IMR-90 (cell line): ENCODE measurements around the gene DUOX1. TPM values are rescaled to one million over a fixed set of nuclear protein-coding genes. Genes with fewer than 3 reads are reported as not detected.

Experiments
- ATAC-seq: fragments of 200-7000 bp; cut with Tn5 transposase; 2 replicates; pipeline ENCODE4 v1.9.1; 2020; ENCODE audit warnings: low read depth, mild to moderate bottlenecking, moderate library complexity
- BruUV-seq: library from RNA; stranded (reverse); fragments of 400-500 nt; replicated peaks from 2 replicates; lab custom pipeline; 2021; lab: Mats Ljungman, UMichigan
- CTCF ChIA-PET: fragments of 300-600 bp; formaldehyde crosslinking; extraction: SDS; loops from one replicate; lab custom pipeline; 2021; ENCODE audit warnings: antibody characterized with exemption; lab: Yijun Ruan, JAX
- POLR2A ChIA-PET: fragments of 300-600 bp; sonication (Branson Sonifier 250); formaldehyde crosslinking; loops from one replicate; lab custom pipeline; 2022; ENCODE audit warnings: antibody characterized with exemption; ENCODE audit not compliant: unreplicated experiment; lab: Charles Lee
- DNase-seq: peaks from one replicate; pipeline ENCODE4 v3.0.0; 2013
- H2AFZ ChIP-seq: replicated peaks from 2 replicates; pipeline ENCODE3; 2013; ENCODE audit warnings: low read length, mild to moderate bottlenecking; ENCODE audit not compliant: poor library complexity
- H2AK5ac ChIP-seq: 2 replicates; pipeline ENCODE4 v1.6.1; 2013; ENCODE audit warnings: low read depth, low read length, inconsistent platforms
- H2AK9ac ChIP-seq: replicated peaks from 2 replicates; pipeline ENCODE3; 2013; ENCODE audit warnings: mild to moderate bottlenecking, low read depth, low read length, moderate library complexity; ENCODE audit not compliant: poor library complexity
- H2BK120ac ChIP-seq: 2 replicates; pipeline ENCODE4 v1.6.1; 2013; ENCODE audit warnings: low read depth, low read length, inconsistent platforms
- H2BK15ac ChIP-seq: 3 replicates; pipeline ENCODE4 v1.6.1; 2013; ENCODE audit warnings: low read depth, low read length, inconsistent platforms
- H2BK20ac ChIP-seq: 2 replicates; pipeline ENCODE4 v1.6.1; 2013; ENCODE audit warnings: low read depth, mild to moderate bottlenecking, inconsistent platforms, low read length, moderate library complexity
- H2BK5ac ChIP-seq: 2 replicates; pipeline ENCODE4 v1.6.1; 2013; ENCODE audit warnings: mild to moderate bottlenecking, low read depth, low read length, inconsistent platforms; ENCODE audit not compliant: poor library complexity, severe bottlenecking
- H3K14ac ChIP-seq: replicated peaks from 2 replicates; pipeline ENCODE4 v1.6.1; 2013; ENCODE audit warnings: low read depth, low read length, inconsistent platforms
- H3K18ac ChIP-seq: 2 replicates; pipeline ENCODE4 v1.6.1; 2013; ENCODE audit warnings: low read depth, low read length, control low read depth
- H3K23ac ChIP-seq: 2 replicates; pipeline ENCODE4 v1.6.1; 2013; ENCODE audit warnings: low read depth, low read length, inconsistent platforms
- H3K27ac ChIP-seq: 2 replicates; pipeline ENCODE4 v1.5.1; 2013; ENCODE audit warnings: mild to moderate bottlenecking, control low read depth, low read length; ENCODE audit not compliant: insufficient read depth
- H3K27me3 ChIP-seq: 2 replicates; pipeline ENCODE4 v1.6.1; 2013; ENCODE audit warnings: low read length; ENCODE audit not compliant: control insufficient read depth, insufficient read depth
- H3K36me3 ChIP-seq: 2 replicates; pipeline ENCODE4 v1.6.1; 2013; ENCODE audit warnings: low read length, mixed read lengths; ENCODE audit not compliant: control insufficient read depth, insufficient read depth
- H3K4ac ChIP-seq: 2 replicates; pipeline ENCODE4 v1.6.1; 2013; ENCODE audit warnings: low read depth, low read length, inconsistent platforms
- H3K4me1 ChIP-seq: 2 replicates; pipeline ENCODE4 v1.6.1; 2013; ENCODE audit warnings: low read length, mixed read lengths; ENCODE audit not compliant: control insufficient read depth, insufficient read depth
- H3K4me2 ChIP-seq: 2 replicates; pipeline ENCODE4 v1.6.1; 2013; ENCODE audit warnings: low read depth, mild to moderate bottlenecking, control low read depth, low read length, moderate library complexity
- H3K4me3 ChIP-seq: 2 replicates; pipeline ENCODE4 v1.5.1; 2013; ENCODE audit warnings: low read depth, mild to moderate bottlenecking, control low read depth, low read length, moderate library complexity; ENCODE audit not compliant: insufficient read depth
- H3K56ac ChIP-seq: 2 replicates; pipeline ENCODE4 v1.6.1; 2013; ENCODE audit warnings: low read length, inconsistent platforms; ENCODE audit not compliant: insufficient read depth; ENCODE audit errors: extremely low read depth
- H3K79me1 ChIP-seq, 2 experiments: 2 replicates each; pipeline ENCODE4 v1.6.1; 2013; ENCODE audit warnings: low read length in 2 of 2, inconsistent platforms in 1 of 2, low read depth in 1 of 2
- H3K9ac ChIP-seq: 2 replicates; pipeline ENCODE4 v1.6.1; 2013; ENCODE audit warnings: low read depth, low read length, control low read depth
- H3K9me1 ChIP-seq: 2 replicates; pipeline ENCODE4 v1.6.1; 2013; ENCODE audit warnings: low read length, inconsistent platforms; ENCODE audit not compliant: insufficient read depth
- H3K9me3 ChIP-seq: 2 replicates; pipeline ENCODE4 v1.6.1; 2013; ENCODE audit warnings: low read length; ENCODE audit not compliant: control insufficient read depth, insufficient read depth
- H4K20me1 ChIP-seq: 2 replicates; pipeline ENCODE4 v1.6.1; 2013; ENCODE audit warnings: low read length, inconsistent platforms; ENCODE audit not compliant: insufficient read depth
- H4K5ac ChIP-seq: 2 replicates; pipeline ENCODE4 v1.6.1; 2013; ENCODE audit warnings: mild to moderate bottlenecking, low read depth, low read length, control low read depth
- H4K8ac ChIP-seq, 2 experiments: 2 replicates each; pipeline ENCODE4 v1.6.1; 2013; ENCODE audit warnings: low read depth in 2 of 2, low read length in 2 of 2, control low read depth in 1 of 2, inconsistent platforms in 1 of 2
- H4K91ac ChIP-seq: 2 replicates; pipeline ENCODE4 v1.6.1; 2013; ENCODE audit warnings: low read depth, low read length, inconsistent platforms; ENCODE audit not compliant: insufficient read depth
- BHLHE40 ChIP-seq: fragments of 150-350 bp; IDR thresholded peaks from 2 replicates; pipeline ENCODE4 v1.6.1; 2016; ENCODE audit warnings: mild to moderate bottlenecking, low read depth, low read length
- CTCF ChIP-seq: conservative IDR thresholded peaks from 2 replicates; pipeline ENCODE4 v1.5.1; 2012; ENCODE audit warnings: mild to moderate bottlenecking, low read depth, low read length, improper control_type of control experiment
- ELK1 ChIP-seq: fragments of 150-350 bp; IDR thresholded peaks from 2 replicates; pipeline ENCODE4 v1.6.1; 2016; ENCODE audit warnings: low read depth, mild to moderate bottlenecking, low read length, moderate library complexity, borderline replicate concordance
- RAD21 ChIP-seq: IDR thresholded peaks from 2 replicates; pipeline ENCODE4 v1.6.1; 2012; ENCODE audit warnings: low read length, improper control_type of control experiment
- WGBS, 2 experiments: methylation state at CpG; one replicate each; pipeline versions ENCODE4 v1.1.5 to v1.1.7; 2013; ENCODE audit warnings: missing lambda C conversion rate in 2 of 2; ENCODE audit not compliant: insufficient read length in 1 of 2; ENCODE audit errors: extremely low coverage in 2 of 2; 5-methylcytosine and 5-hydroxymethylcytosine counted together
- dilution Hi-C: fragments of 300-500 bp; cut with HindIII; formaldehyde crosslinking; loops from one replicate; pipeline ENCODE4 v1.14.3; 2018; ENCODE audit warnings: low sequenced_read_pairs; ENCODE audit not compliant: unreplicated experiment
- in situ Hi-C: fragments of 300-500 bp; cut with MboI; formaldehyde crosslinking; loops from 3 replicates; pipeline ENCODE4 v1.14.3; 2019; ENCODE audit warnings: low sequenced_read_pairs, inconsistent platforms, mixed read lengths
- intact Hi-C: fragments of 100-400 bp; cut with micrococcal nuclease; formaldehyde crosslinking; loops from 2 replicates; pipeline ENCODE4 v1.10.0; 2022
- polyA plus RNA-seq, 3 experiments: library from polyadenylated mRNA; depleted of rRNA; stranded (reverse); fragments of >200 nt; gene quantifications; 2 replicates each; pipeline ENCODE4 v1.2.3, GENCODE V29; 2012; ENCODE audit warnings: low replicate concordance in 1 of 3
- total RNA-seq: library from RNA; depleted of rRNA; stranded (reverse); fragments of >200 nt; gene quantifications from 2 replicates; pipeline ENCODE4 v1.2.3, GENCODE V29; 2012

The DUOX1 gene
- total and polyA plus RNA-seq, 2 of the 4 experiments (the other 2 are of a cell fraction), result not detected

GRCh38 chr15:45186771-45187577 is 57.2 kb downstream of the DUOX1 start (continued):
- TF ChIP-seq ELK1 (no peak), BHLHE40 (no peak)

GRCh38 chr15:45187578-45187893 is 57.7 kb downstream of the DUOX1 start:
- in situ Hi-C loops (loop anchor here (25.0 kb wide), 1 partner anchor 425 kb away; no protein-coding TSS in a partner anchor), dilution Hi-C loops (no loop called here), intact Hi-C loops (no loop called here)
- Histone ChIP-seq H3K9me3 (no peaks in the 10 kb centered on the region), H2BK120ac (no peak overlapping the region), H3K4ac (no peak overlapping the region), H4K8ac (no peak overlapping the region), H2BK20ac (no peak overlapping the region), H3K23ac (no peak overlapping the region), H3K14ac (no peak overlapping the region), H3K4me1 (peaks cover 8% of the 10 kb centered on the region), H3K36me3 (no peaks in the 10 kb centered on the region), H3K9me1 (peaks cover 12% of the 10 kb centered on the region; the same call in 1 of the 2 replicates), H4K5ac (no peak overlapping the region), H2AK5ac (no peak overlapping the region), H2AFZ (peak overlapping the region; percentile 64), H3K4me3 (peak overlapping the region; percentile 68), H4K91ac (no peak overlapping the region), H3K27ac (no peak overlapping the region), H3K4me2 (no peak overlapping the region; the same call in 1 of the 2 replicates), H3K18ac (no peak overlapping the region), H2BK15ac (no peak overlapping the region), H3K79me1 (no peaks in the 10 kb centered on the region), H3K27me3 (peaks cover 10% of the 10 kb centered on the region), H2AK9ac (no peak overlapping the region), H2BK5ac (no peak overlapping the region), H3K9ac (no peak overlapping the region), H4K20me1 (no peaks in the 10 kb centered on the region), H3K56ac (no peak overlapping the region)
- TF ChIP-seq RAD21, result no peak
- TF ChIP-seq CTCF, result no peak
- ChIA-PET POLR2A (interaction anchor here (0.7 to 0.8 kb wide), 2 partner anchors 11 to 476 kb away, joined by 3 to 4 read pairs; partner anchors contain the start of gene B2M), CTCF (no interaction called here)
- BruUV-seq, result no TSS peak
- no CpG with 5 or more reads among the region's 43 CpGs for WGBS, 2 experiments
- ATAC-seq, result peak; percentile 9
- DNase-seq, result no peak
